ENCODE results near the gene MYMK. TPM values are rescaled to one million over a fixed set of nuclear protein-coding genes. Genes with fewer than 3 reads are reported as not detected.

The MYMK gene
- total and polyA plus RNA-seq, 5 experiments from 2014 or later = not detected

DNA sequence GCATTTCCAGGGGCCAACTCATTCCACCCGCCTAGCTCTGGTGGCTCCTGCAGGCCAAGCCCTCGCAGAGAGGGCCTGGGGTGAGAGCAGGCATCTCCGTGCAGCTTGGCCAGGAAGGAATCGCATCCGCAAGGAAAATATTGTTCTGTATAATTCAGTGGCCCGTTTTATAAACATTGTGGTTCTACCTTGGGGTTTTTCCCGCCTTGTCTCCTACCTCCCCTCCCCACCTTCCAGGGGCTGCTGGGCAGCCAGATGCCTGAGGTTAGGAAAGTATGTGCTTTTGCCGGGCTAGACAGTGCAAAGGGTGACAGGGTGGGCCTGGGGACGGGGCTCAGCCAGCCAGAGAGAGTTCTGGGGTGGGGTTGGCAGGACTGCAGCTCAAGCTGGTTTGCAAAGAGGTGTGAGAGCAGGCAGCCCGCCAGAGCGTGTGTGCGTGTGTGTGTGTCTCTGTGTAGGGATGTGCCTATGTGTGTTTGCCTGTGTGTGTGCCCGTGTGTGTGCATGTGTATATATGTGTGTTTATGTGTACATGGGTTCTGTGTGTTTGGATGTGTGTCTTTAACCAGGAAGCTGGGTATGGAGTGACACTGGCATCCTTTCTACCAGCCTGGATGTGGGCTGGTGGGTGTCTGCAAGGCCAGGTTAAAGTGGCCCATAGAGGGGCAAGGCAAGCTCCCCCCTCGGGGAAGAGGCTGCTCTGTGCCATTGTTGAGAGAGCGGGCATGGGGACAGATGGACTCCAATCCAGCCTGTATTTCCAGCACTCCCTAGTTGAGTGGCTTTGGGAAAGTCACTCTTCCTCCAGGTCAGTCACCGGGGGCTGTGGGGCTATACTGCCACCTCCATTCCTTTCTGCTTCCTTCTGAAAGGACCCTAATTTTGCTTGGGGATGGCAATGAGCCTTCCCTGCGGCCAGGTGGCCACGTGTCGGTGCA is 35.2 kb downstream of the MYMK start:
- Mint-ChIP-seq H3K27ac (peak overlapping the region in 3 of 10 donors; percentile 52 to 71 (median 59)), H3K4me3 (no peak overlapping the region), H3K4me1 (peaks cover 2 to 8% (median 6%) of the 10 kb centered on the region in 4 donors), H3K36me3 (no peaks in the 10 kb centered on the region), H3K27me3 (peaks cover 0 to 2% (median 0%) of the 10 kb centered on the region in 5 donors), H3K9me3 (no peaks in the 10 kb centered on the region)
- POLR2A ChIA-PET = no interaction called here
- DNase-seq (no peak), ATAC-seq (no peak)

- no peaks in the 10 kb centered on the region for H3K36me3 Mint-ChIP-seq
- ATAC-seq (no peak), DNase-seq (no peak)
- POLR2A ChIA-PET = no interaction called here
- H3K9me3 Mint-ChIP-seq = no peaks in the 10 kb centered on the region
- H3K4me1 Mint-ChIP-seq = peaks cover 2 to 8% (median 6%) of the 10 kb centered on the region in 4 donors
- H3K27ac Mint-ChIP-seq = no peak overlapping the region
- peaks cover 0 to 2% (median 0%) of the 10 kb centered on the region in 5 donors for H3K27me3 Mint-ChIP-seq
- no peak overlapping the region for H3K4me3 Mint-ChIP-seq
These were observed 36.0 kb downstream of the MYMK start for GRCh38 chr9:133488686-133489252.

- peaks cover 0 to 2% (median 0%) of the 10 kb centered on the region in 5 donors for H3K27me3 Mint-ChIP-seq
- DNase-seq (no peak), ATAC-seq (no peak)
- POLR2A ChIA-PET = interaction anchor here (0.9 kb wide), 1 partner anchor 22 kb away, joined by 3 read pairs; no protein-coding TSS in a partner anchor
- H3K27ac Mint-ChIP-seq = no peak overlapping the region
- peaks cover 2 to 8% (median 6%) of the 10 kb centered on the region in 4 donors for H3K4me1 Mint-ChIP-seq
- H3K9me3 Mint-ChIP-seq = no peaks in the 10 kb centered on the region
- no peak overlapping the region for H3K4me3 Mint-ChIP-seq
- H3K36me3 Mint-ChIP-seq = no peaks in the 10 kb centered on the region
These were observed 37.4 kb downstream of the MYMK start for GRCh38 chr9:133487331-133487725.

DNA sequence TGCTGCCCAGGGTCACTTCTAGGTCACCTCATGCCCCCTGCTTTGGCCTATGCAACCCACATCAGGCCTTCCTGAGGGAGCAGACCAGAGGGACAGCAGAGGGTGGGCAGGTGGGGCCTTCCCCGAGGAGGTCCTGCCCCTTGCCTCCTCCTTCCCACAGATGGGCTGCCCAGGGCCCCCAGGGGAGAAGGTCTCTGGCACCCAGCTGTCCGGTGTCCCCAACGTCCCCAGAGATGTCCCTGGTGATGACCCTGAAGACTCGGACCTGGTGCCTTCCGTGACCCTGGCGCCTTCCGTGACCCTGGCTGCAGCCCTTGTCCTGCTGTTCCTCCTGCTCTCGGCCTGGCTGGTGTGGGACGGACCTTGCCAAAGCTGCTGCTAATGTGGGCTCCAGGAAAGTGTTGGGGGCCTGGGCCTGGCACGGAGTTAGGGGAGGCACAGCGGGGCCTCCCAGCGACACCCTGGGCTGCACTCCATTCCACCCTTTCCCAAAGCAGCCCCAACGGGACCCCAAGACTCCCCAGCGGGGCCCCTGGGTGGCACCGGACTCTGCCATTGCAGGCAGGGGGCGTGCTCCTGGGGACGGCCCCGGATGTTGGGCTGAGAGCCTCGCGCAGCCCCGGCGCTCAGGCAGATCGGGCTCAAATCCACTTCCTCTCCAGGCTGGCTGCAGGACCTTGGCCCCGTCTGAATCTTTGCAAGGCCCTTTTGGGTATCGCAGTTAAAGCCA is 39.1 kb downstream of the MYMK start:
- DNase-seq (peak in 2 of 10 donors; percentile 14 to 59), ATAC-seq (peak; percentile 52 to 56)
- Mint-ChIP-seq H3K27me3 (peaks cover 0 to 2% (median 0%) of the 10 kb centered on the region in 5 donors), H3K4me1 (peaks cover 2 to 8% (median 6%) of the 10 kb centered on the region in 4 donors), H3K36me3 (no peaks in the 10 kb centered on the region), H3K9me3 (no peaks in the 10 kb centered on the region), H3K27ac (peak overlapping the region in 6 of 10 donors; percentile 37 to 86 (median 70)), H3K4me3 (peak overlapping the region in 8 of 10 donors; percentile 33 to 69 (median 54))
- POLR2A ChIA-PET = interaction anchor here (1.5 kb wide), 1 partner anchor 23 kb away, joined by 3 read pairs; no protein-coding TSS in a partner anchor

- H3K36me3 Mint-ChIP-seq = no peaks in the 10 kb centered on the region
- POLR2A ChIA-PET = interaction anchor here (0.6 kb wide), 1 partner anchor 104 kb away, joined by 4 read pairs; no protein-coding TSS in a partner anchor
- H3K4me1 Mint-ChIP-seq = peaks cover 4 to 12% (median 7%) of the 10 kb centered on the region in 4 donors
- no peak for ATAC-seq
- DNase-seq = peak in 1 of 10 donors; percentile 57
- no peaks in the 10 kb centered on the region for H3K27me3 Mint-ChIP-seq
- H3K27ac Mint-ChIP-seq = no peak overlapping the region
- H3K9me3 Mint-ChIP-seq = no peaks in the 10 kb centered on the region
- H3K4me3 Mint-ChIP-seq = no peak overlapping the region
These were observed 39.9 kb downstream of the MYMK start for GRCh38 chr9:133484671-133485437.

DNA sequence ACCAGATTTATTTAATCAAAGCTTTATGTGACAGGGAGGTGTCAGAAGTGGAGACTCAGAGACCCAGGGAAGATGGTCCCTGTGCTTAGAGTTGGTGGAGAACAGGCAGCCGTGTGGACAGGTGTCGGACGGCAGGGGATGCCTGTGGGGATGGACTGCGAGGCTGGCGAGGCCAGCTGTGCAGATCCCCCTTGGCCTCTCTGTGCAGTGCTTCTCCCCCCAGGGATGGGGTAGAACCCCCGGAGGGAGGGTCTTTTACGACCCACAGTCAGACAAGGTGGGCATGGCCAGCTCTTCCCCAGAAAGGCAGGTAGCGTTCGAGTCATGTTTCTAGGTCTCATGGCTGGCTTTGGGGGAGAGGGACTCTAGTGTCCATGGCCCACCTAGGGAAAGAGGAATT is 41.1 kb downstream of the MYMK start:
- Mint-ChIP-seq H3K36me3 (no peaks in the 10 kb centered on the region), H3K4me3 (no peak overlapping the region), H3K4me1 (peaks cover 7 to 20% (median 14%) of the 10 kb centered on the region in 4 donors), H3K9me3 (no peaks in the 10 kb centered on the region), H3K27ac (no peak overlapping the region), H3K27me3 (no peaks in the 10 kb centered on the region)
- no peak for DNase-seq
- no peak for ATAC-seq
- POLR2A ChIA-PET = no interaction called here

- H3K27ac Mint-ChIP-seq = peak within 1 kb of the TSS in 9 of 10 donors; percentile 51 to 92 (median 77)
- no peaks in the 10 kb centered on the region for H3K9me3 Mint-ChIP-seq
- H3K4me3 Mint-ChIP-seq = peak within 1 kb of the TSS; percentile 74 to 86 (median 82)
- DNase-seq (peak; percentile 69 to 90 (median 82)), ATAC-seq (peak; percentile 94 to 96)
- H3K27me3 Mint-ChIP-seq = no peaks in the 10 kb centered on the region
- POLR2A ChIA-PET = interaction anchor here (0.7 to 2.0 kb wide), 8 partner anchors 16 to 449 kb away, joined by 3 to 10 read pairs (median 5); partner anchors contain the start of genes CACFD1, GTF3C5, MED22 and RPL7A
- H3K4me1 Mint-ChIP-seq = peaks cover 7 to 29% (median 13%) of the 10 kb centered on the region in 4 donors
- H3K36me3 Mint-ChIP-seq = peaks cover 0 to 6% (median 0%) of the 10 kb centered on the region in 3 donors
These were observed 45.7 kb downstream of the MYMK start, which contains the start of gene SLC2A6 for GRCh38 chr9:133478851-133479711. TSS of gene SLC2A6 (minus strand) at chr9:133479099. CDS start at chr9:133479059, 40 bp downstream.

GRCh38 chr9:133477992-133478850 is 46.5 kb downstream of the MYMK start:
- H3K36me3 Mint-ChIP-seq = peaks cover 0 to 6% (median 0%) of the 10 kb centered on the region in 3 donors
- peak overlapping the region in 7 of 10 donors; percentile 51 to 87 (median 84) for H3K27ac Mint-ChIP-seq
- no peaks in the 10 kb centered on the region for H3K27me3 Mint-ChIP-seq
- DNase-seq (peak in 2 of 10 donors; percentile 22 to 62), ATAC-seq (peak; percentile 13 to 24)
- POLR2A ChIA-PET = interaction anchor here (0.6 to 2.0 kb wide), 9 partner anchors 16 to 448 kb away, joined by 3 to 10 read pairs (median 4); partner anchors contain the start of genes CACFD1, GTF3C5, MED22 and RPL7A
- peak overlapping the region in 9 of 10 donors; percentile 46 to 81 (median 60) for H3K4me3 Mint-ChIP-seq
- H3K4me1 Mint-ChIP-seq = peaks cover 7 to 32% (median 14%) of the 10 kb centered on the region in 4 donors
- no peaks in the 10 kb centered on the region for H3K9me3 Mint-ChIP-seq

DNA sequence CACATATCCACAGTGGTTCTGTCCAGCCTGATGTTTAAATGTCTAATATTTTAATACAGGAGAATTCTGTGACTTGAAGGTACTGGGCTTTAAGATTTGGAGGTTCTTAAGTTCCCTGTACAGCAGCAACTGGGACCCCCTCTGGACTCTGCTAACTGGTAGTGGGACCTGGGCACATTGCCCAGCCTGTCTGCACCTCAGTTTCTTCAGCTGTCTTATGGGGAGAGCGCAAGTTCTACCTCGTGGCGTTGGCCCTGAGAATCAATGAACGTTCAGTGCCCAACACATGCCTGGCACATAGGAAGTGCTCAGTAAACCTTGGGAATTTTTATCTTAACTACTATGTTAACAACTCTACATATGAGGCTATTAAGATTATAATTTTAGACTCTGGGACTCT is 47.3 kb downstream of the MYMK start:
- Mint-ChIP-seq H3K27ac (peak overlapping the region in 8 of 10 donors; percentile 51 to 87 (median 78)), H3K9me3 (no peaks in the 10 kb centered on the region)
- POLR2A ChIA-PET = interaction anchor here (1.6 kb wide), 1 partner anchor 59 kb away, joined by 3 read pairs; no protein-coding TSS in a partner anchor

DNA sequence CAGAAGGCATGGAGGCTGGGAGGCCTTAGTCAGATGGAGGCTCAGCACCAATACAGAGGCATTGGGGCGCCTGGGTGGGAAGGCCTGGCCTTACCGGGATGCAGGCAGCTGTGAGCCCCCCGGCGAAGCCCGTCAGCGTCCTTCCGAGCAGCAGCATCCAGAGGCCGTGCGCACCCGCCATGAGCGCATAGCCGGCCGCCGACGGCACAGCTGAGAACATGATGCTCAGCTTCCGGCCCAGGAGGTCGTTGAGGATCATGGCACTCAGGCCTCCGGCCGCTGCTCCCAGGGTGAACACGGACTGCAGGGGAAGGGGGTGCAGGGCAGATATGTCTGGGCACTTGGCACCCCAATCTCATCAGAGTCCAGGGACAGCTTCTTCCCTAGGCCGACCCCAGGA is 47.8 kb downstream of the MYMK start:
- DNase-seq (no peak), ATAC-seq (no peak)
- Mint-ChIP-seq H3K4me1 (peaks cover 7 to 32% (median 14%) of the 10 kb centered on the region in 4 donors), H3K4me3 (no peak overlapping the region), H3K27me3 (no peaks in the 10 kb centered on the region), H3K36me3 (peaks cover 0 to 6% (median 0%) of the 10 kb centered on the region in 3 donors), H3K9me3 (no peaks in the 10 kb centered on the region), H3K27ac (no peak overlapping the region)
- POLR2A ChIA-PET = no interaction called here

More for the DNA sequence above, 47.3 kb downstream of the MYMK start:
- DNase-seq (peak in 1 of 10 donors; percentile 55), ATAC-seq (no peak)
- H3K36me3 Mint-ChIP-seq = peaks cover 0 to 6% (median 0%) of the 10 kb centered on the region in 3 donors
- H3K4me1 Mint-ChIP-seq = peaks cover 7 to 32% (median 14%) of the 10 kb centered on the region in 4 donors
- H3K27me3 Mint-ChIP-seq = no peaks in the 10 kb centered on the region
- H3K4me3 Mint-ChIP-seq = peak overlapping the region in 6 of 10 donors; percentile 8 to 79 (median 44)

Data from naive thymus-derived CD8-positive, alpha-beta T cell (primary cell).